H9 (cell line): Measurements from ENCODE around the gene C3orf22. TPM values are rescaled to one million over a fixed set of nuclear protein-coding genes. Genes with fewer than 3 reads are reported as not detected.
"Not testable (repeated sequence)": the region's sequence is repeated elsewhere in the genome, so short reads cannot be mapped to it uniquely, and the experiment has no call there.

Experiments used
- DNase-seq: peaks from one replicate; pipeline ENCODE4 v3.0.0-alpha.2; 2017
- H2AFZ ChIP-seq: one replicate; pipeline ENCODE4 v1.6.1; 2013; ENCODE audit warnings: mild to moderate bottlenecking, low read length, control low read depth, moderate library complexity
- H2AK5ac ChIP-seq: 2 replicates; pipeline ENCODE4 v1.6.1; 2013; ENCODE audit warnings: low read length, control low read depth, mixed read lengths; ENCODE audit not compliant: insufficient read length
- H2BK120ac ChIP-seq: one replicate; pipeline ENCODE4 v1.6.1; 2013; ENCODE audit warnings: low read depth, mild to moderate bottlenecking, low read length, control low read depth, inconsistent platforms; ENCODE audit not compliant: poor library complexity, severe bottlenecking
- H2BK12ac ChIP-seq: 2 replicates; pipeline ENCODE4 v1.6.1; 2013; ENCODE audit warnings: low read length, control low read depth, mixed read lengths, low read depth; ENCODE audit not compliant: insufficient read length
- H2BK15ac ChIP-seq: 2 replicates; pipeline ENCODE4 v1.6.1; 2013; ENCODE audit warnings: low read depth, low read length, control low read depth
- H2BK20ac ChIP-seq: one replicate; pipeline ENCODE4 v1.6.1; 2013; ENCODE audit warnings: low read depth, mild to moderate bottlenecking, low read length, control low read depth, inconsistent platforms; ENCODE audit not compliant: poor library complexity, severe bottlenecking
- H2BK5ac ChIP-seq: 2 replicates; pipeline ENCODE4 v1.6.1; 2013; ENCODE audit warnings: low read length, control low read depth, mixed read lengths; ENCODE audit not compliant: insufficient read length
- H3K14ac ChIP-seq: 2 replicates; pipeline ENCODE4 v1.6.1; 2013; ENCODE audit warnings: low read length, control low read depth; ENCODE audit not compliant: insufficient read depth
- H3K18ac ChIP-seq: 2 replicates; pipeline ENCODE4 v1.6.1; 2013; ENCODE audit warnings: low read depth, mild to moderate bottlenecking, mixed read lengths, low read length, control low read depth; ENCODE audit not compliant: insufficient read length
- H3K23ac ChIP-seq: 2 replicates; pipeline ENCODE4 v1.6.1; 2013; ENCODE audit warnings: low read length, control low read depth, mixed read lengths, low read depth; ENCODE audit not compliant: insufficient read length
- H3K23me2 ChIP-seq: 2 replicates; pipeline ENCODE4 v1.6.1; 2013; ENCODE audit warnings: low read depth, mild to moderate bottlenecking, mixed read lengths, low read length, control low read depth; ENCODE audit not compliant: insufficient read length, poor library complexity, severe bottlenecking
- H3K27ac ChIP-seq: 2 replicates; pipeline ENCODE4 v1.5.1; 2013; ENCODE audit warnings: low read length, control low read depth, mixed read lengths, low read depth; ENCODE audit not compliant: insufficient read length
- H3K27me3 ChIP-seq: 2 replicates; pipeline ENCODE4 v1.6.1; 2013; ENCODE audit warnings: low read length, control low read depth, inconsistent platforms; ENCODE audit not compliant: insufficient read depth
- H3K4ac ChIP-seq: 2 replicates; pipeline ENCODE4 v1.6.1; 2013; ENCODE audit warnings: low read depth, mild to moderate bottlenecking, control low read depth, inconsistent platforms, low read length, moderate library complexity
- H3K4me1 ChIP-seq: 2 replicates; pipeline ENCODE4 v1.6.1; 2013; ENCODE audit warnings: low read length, control low read depth, inconsistent platforms; ENCODE audit not compliant: insufficient read depth
- H3K4me2 ChIP-seq: 2 replicates; pipeline ENCODE4 v1.6.1; 2013; ENCODE audit warnings: low read length, control low read depth, mixed read lengths; ENCODE audit not compliant: insufficient read length, insufficient read depth
- H3K56ac ChIP-seq: 2 replicates; pipeline ENCODE4 v1.6.1; 2013; ENCODE audit warnings: low read depth, mild to moderate bottlenecking, mixed read lengths, low read length, control low read depth; ENCODE audit not compliant: insufficient read length
- H3K79me1 ChIP-seq: 2 replicates; pipeline ENCODE4 v1.6.1; 2013; ENCODE audit warnings: low read depth, mild to moderate bottlenecking, moderate library complexity, low read length, control low read depth, inconsistent platforms; ENCODE audit not compliant: insufficient read depth, poor library complexity, severe bottlenecking
- H3K79me2 ChIP-seq: 2 replicates; pipeline ENCODE4 v1.6.1; 2013; ENCODE audit warnings: low read length, control low read depth, inconsistent platforms; ENCODE audit not compliant: insufficient read depth
- H3K9ac ChIP-seq: 2 replicates; pipeline ENCODE4 v1.6.1; 2013; ENCODE audit warnings: low read length, control low read depth, mixed read lengths; ENCODE audit not compliant: insufficient read length; ENCODE audit errors: extremely low read depth
- H3K9me3 ChIP-seq: one replicate; pipeline ENCODE4 v1.6.1; 2013; ENCODE audit warnings: low read depth, low read length, inconsistent platforms; ENCODE audit not compliant: control insufficient read depth
- H3T11ph ChIP-seq: one replicate; pipeline ENCODE4 v1.6.1; 2013; ENCODE audit warnings: mild to moderate bottlenecking, low read length, control low read depth, inconsistent platforms
- H4K20me1 ChIP-seq: one replicate; pipeline ENCODE4 v1.6.1; 2013; ENCODE audit not compliant: control insufficient read depth, insufficient read length, insufficient read depth
- H4K5ac ChIP-seq: 2 replicates; pipeline ENCODE4 v1.6.1; 2013; ENCODE audit warnings: low read depth, mild to moderate bottlenecking, mixed read lengths, low read length, control low read depth; ENCODE audit not compliant: insufficient read length
- H4K8ac ChIP-seq: replicated peaks from 2 replicates; pipeline ENCODE4 v1.6.1; 2013; ENCODE audit warnings: low read length, control low read depth, mixed read lengths, low read depth; ENCODE audit not compliant: insufficient read length
- H4K91ac ChIP-seq: 2 replicates; pipeline ENCODE4 v1.6.1; 2013; ENCODE audit warnings: low read depth, mild to moderate bottlenecking, moderate library complexity, mixed read lengths, low read length, control low read depth; ENCODE audit not compliant: insufficient read length
- H3K27ac Mint-ChIP-seq, 3 experiments: 2 replicates in 2 of 3; 3 replicates in 1 of 3; pipeline ENCODE4 v1.8.0; 2020 to 2021; ENCODE audit warnings: mixed read lengths in 3 of 3, mild to moderate bottlenecking in 1 of 3, moderate library complexity in 1 of 3
- H3K27me3 Mint-ChIP-seq: 2 replicates; pipeline ENCODE4 v1.8.0; 2021; ENCODE audit warnings: low read depth, mild to moderate bottlenecking, moderate library complexity, mixed read lengths
- H3K36me3 Mint-ChIP-seq, 3 experiments: 2 replicates in 2 of 3; 3 replicates in 1 of 3; pipeline ENCODE4 v1.8.0; 2020 to 2021; ENCODE audit warnings: low read depth in 3 of 3, mixed read lengths in 3 of 3; ENCODE audit not compliant: insufficient read depth in 1 of 3
- H3K4me1 Mint-ChIP-seq, 2 experiments: 2 replicates each; pipeline ENCODE4 v1.8.0; 2020; ENCODE audit warnings: mixed read lengths in 2 of 2
- H3K4me3 Mint-ChIP-seq, 2 experiments: 2 replicates in 1 of 2; 3 replicates in 1 of 2; pipeline ENCODE4 v1.8.0; 2020 to 2021; ENCODE audit warnings: mild to moderate bottlenecking in 2 of 2, mixed read lengths in 2 of 2, moderate library complexity in 1 of 2
- H3K9me3 Mint-ChIP-seq, 2 experiments: 2 replicates in 1 of 2; 3 replicates in 1 of 2; pipeline ENCODE4 v1.8.0; 2020; ENCODE audit warnings: mild to moderate bottlenecking in 2 of 2, mixed read lengths in 2 of 2, moderate library complexity in 1 of 2
- WGBS: extraction: QIAGEN DNeasy Blood & Tissue Kit; methylation state at CpG from one replicate; pipeline ENCODE4 v1.1.7; 2013; ENCODE audit warnings: missing lambda C conversion rate, low lambda C conversion rate, mixed read lengths; ENCODE audit not compliant: insufficient read length; ENCODE audit errors: extremely low coverage; 5-methylcytosine and 5-hydroxymethylcytosine counted together
- total RNA-seq: library from RNA; stranded (reverse); gene quantifications from 2 replicates; pipeline ENCODE4 v1.2.1, GENCODE V29; 2021

The C3orf22 gene
- total RNA-seq, 1 experiment from 2014 or later, result not detected

GRCh38 chr3:126591515-126591914 lies 32.8 kb upstream of the C3orf22 start:
- not testable (repeated sequence) for H3K23me2 ChIP-seq, H3K4me2 ChIP-seq, H2AK5ac ChIP-seq, H3K79me1 ChIP-seq, H3K4me3 Mint-ChIP-seq, H4K20me1 ChIP-seq, H2BK5ac ChIP-seq, H3K4me1 ChIP-seq, H3K27ac Mint-ChIP-seq, H2BK20ac ChIP-seq, H4K5ac ChIP-seq, H3K4ac ChIP-seq, H3K14ac ChIP-seq, H2BK15ac ChIP-seq, H4K8ac ChIP-seq, H3K27ac ChIP-seq, H2BK12ac ChIP-seq, H3K9ac ChIP-seq, H3K18ac ChIP-seq, H3K23ac ChIP-seq, DNase-seq, H3K56ac ChIP-seq, H3K79me2 ChIP-seq, H3K9me3 ChIP-seq, H3K4me1 Mint-ChIP-seq, H3K27me3 ChIP-seq, H4K91ac ChIP-seq, H2AFZ ChIP-seq, H2BK120ac ChIP-seq, H3T11ph ChIP-seq
- Mint-ChIP-seq H3K36me3 (peaks cover 6 to 17% (median 6%) of the 10 kb centered on the region in 3 experiments; a peak in 5 of 7 replicates), H3K9me3 (peaks cover 29 to 37% of the 10 kb centered on the region in 2 experiments; a peak in 4 of 5 replicates), H3K27me3 (peaks cover 21% of the 10 kb centered on the region)
- WGBS, result no CpG with 5 or more reads among the region's 5 CpGs
